ENCODE data around the gene ADAMTS9.
"Not testable (repeated sequence)": the region's sequence is repeated elsewhere in the genome, so short reads cannot be mapped to it uniquely, and the experiment has no call there.

The ADAMTS9 gene

DNA sequence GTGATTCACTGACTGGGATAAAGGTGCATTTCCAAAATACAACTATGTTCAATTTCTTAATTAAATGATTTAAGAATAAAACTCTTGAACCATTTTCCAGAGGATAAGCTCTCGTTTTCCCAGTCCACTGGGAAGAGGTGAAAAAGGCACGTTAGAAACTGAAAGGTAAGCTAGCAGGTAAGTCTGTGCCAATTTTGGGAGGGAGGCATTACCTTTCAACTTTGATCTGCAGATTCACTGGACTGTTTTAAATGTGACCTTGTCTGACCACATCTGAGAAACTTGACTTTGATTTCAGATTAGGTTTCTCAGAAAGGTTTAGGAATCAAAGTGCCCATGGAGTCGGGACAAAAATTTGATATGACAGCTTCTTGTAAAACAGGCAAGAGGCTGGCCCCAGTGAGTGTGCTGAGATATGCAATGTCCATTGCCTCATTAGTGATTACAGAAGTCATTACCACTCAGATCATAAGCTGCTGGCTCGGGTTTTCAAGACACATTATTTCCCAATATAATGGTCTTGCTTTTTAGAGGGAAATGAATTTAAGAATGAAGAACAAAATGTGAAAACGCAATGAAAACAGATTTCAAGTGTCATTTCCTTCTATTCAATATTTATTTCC lies 118.8 kb downstream of the ADAMTS9 start:
- DNase-seq: no peak

DNA sequence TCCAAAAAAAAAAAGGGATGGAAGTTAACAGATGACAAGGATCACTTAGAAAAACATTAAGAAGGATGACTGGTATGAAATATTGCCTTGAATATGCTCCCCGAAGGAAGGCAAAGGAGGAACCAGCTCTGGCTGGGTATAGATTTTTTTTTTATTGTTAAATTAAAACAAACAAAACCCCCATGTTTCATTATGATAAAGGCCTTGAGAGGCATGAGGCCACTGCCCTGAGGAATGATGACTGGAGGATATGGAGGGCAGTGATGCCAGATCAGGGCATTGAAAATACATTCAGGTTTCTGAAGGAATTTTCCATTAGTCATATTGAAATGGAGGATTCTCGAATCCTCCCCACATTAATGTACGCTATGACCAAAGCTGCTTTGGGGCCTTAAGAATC lies 120.9 kb downstream of the ADAMTS9 start:
- DNase-seq: no peak

DNA sequence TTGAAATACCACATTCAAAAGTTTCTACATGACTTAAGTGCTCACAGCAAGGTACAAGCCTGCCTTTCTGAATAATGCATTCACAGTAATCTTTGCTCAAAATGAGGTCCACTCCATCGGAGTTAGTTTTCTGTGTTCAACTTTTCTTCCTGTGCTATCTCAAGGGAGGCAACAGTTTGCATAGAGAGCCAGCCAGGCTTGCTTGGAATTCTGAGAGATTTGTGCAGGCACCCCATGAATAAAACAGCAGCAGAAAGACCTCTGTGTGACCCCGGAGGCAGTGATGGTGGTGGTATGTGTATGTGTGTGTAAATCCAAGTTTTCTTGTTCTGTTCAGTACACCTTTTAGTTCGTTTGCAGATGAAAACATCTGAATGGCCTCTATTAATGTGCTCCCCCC lies 124.0 kb downstream of the ADAMTS9 start:
- no peak for DNase-seq

DNA sequence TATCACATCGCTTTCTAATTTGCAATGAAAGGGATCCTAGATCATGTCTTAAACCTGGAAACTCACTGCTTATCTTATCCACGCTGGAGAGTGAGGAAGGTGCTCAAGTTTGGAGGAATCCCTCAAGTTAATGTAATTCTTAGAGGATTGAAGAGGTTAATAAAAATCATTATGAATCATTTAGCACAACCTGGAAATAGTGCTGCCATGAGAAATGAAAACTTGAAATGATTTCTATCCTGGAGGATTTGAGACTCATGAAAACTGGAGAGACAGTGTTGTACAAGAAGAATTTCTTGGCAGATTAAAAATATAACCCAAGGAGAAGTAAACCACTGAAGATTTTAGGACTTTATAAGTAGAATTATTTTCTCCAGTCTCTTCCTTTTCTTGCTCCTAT lies 125.9 kb downstream of the ADAMTS9 start:
- no peak for DNase-seq

DNA sequence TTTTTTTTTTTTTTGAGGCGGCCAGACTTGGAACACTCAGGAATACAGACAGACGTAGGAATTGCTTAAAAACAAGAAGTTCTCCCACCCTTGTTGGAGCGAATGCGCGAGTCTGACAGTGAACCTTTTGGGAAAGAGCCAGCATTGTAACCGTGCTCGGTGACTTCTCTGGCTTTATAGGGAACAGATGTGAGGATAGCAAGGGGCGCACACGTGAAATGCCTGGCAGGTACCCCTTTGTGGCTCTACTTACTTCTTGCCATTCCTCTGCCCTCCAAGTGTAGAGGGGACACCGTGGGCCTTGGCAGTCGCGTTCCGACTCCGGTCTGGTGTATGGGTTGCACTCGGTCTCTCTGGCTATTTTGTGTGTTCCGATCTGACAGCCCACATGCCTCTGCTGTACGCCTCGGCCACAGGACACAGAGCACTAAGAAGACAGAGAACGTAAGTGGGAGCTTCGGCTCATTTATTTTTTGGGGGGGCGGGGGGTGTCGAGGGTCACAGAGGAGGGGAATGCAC lies 126.4 kb downstream of the ADAMTS9 start:
- DNase-seq: no peak

DNA sequence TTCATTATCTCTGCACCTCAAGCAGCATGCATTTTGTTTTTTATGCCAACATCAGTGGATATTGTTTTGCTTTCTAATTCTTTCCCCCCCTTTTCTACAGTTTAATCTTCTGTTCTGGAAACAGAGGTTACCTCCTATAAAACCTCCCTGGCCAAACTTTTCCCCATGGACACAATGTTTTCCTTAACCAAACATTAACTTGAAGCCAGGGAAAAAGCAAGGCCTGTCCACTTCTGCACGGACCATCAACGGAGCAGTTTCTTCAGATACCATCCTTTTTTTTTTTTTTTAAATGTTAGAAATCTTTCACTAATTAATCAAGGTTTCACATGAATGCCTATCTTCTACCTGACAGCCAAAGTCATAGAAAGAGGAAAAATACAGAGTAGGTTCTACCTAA lies 127.0 kb downstream of the ADAMTS9 start:
- no peak for DNase-seq

DNA sequence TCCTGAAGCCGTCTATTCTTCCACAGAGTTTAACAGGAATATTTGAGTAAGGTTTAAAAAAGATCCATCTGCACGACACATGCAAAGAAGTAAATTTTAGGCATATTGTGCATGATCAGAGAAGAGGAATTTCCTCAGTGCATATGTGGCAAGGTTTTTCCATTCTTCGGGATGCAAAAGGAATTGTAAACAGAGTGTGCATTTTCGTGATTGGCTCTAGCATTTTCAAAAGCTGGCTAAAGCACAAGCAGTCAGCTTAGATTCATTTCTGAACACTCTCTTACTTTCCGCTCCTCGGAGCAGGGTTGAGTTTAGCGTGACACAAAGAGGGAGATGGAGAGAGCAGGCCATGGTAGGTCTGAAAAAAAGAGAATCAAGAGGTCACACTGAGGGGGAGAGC lies 128.2 kb downstream of the ADAMTS9 start:
- DNase-seq: no peak

DNA sequence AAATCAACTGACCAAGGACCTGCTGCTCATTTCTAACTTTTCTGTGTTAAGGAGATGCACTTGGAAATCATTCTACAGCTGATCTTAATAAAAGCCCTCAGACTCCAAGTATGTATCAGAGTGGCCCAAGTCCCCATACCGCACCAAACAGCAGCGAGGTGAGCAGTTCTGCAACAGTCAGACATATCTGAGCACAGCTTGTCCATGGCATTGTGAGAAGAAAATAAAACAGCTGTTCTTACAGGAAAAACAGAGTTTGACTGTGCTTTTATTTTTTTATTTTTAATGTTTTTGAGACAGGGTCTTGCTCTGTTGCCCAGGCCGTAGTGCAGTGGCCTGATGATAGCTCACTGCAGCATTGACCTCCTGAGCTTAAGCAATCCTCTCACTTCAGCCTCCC lies 131.8 kb downstream of the ADAMTS9 start:
- no peak for DNase-seq

DNA sequence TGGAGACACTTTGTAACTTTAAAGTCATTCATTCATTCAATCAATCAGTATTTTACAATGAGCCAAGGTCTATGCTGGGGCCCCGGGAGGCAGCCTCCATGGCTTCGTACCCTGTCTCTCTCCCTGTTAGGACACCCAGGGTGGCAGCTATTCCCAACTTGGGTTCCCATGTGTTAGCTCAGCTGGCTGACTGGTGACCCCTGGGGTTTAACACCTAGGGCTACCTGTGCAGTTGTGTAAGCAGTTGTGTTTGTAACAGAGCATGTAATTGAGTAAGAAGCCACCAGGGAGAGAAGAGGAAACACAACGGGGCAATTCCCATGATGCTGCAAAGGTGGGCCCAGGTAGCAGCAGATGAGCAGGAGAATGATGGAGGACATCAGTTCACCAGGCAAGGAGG lies 132.4 kb downstream of the ADAMTS9 start:
- DNase-seq: no peak

DNA sequence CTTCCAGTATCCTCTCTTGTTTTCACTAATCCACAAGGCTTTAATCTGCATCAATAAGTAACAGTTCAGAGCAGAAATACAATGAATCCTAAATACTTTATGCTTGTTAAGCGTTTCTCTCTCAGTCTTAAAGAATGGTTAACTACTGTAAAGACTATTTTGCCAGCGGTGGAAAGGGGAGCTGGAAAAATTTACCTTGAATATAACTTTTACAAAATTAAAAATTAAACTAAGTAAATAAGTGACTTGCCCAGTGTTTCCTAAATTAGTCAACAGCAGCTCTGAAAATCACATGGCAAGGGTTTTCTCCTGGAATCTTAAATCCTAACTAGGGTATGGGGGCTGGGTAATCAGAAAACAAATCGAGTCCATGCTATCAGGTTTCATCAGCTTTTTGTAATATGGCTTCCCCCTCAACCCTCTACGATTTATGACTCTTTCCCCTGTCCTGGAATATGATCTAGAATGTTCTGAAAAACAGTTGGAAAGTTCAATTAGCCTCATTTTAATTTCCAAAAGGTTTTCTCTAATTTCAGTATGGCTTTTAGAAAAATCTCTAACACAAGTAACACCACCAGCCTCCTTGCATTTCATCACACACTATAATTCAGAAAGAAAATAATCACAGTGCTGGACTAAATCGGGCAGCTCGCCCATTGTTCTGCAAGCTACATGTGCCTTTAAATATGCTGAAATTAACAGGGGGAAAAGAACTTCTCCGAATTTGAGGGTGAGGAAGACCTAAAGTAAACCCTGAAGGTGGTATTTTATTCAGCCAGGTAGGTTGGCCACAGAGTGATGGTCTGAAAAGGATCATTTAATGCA lies 133.5 kb downstream of the ADAMTS9 start:
- no peak for DNase-seq

DNA sequence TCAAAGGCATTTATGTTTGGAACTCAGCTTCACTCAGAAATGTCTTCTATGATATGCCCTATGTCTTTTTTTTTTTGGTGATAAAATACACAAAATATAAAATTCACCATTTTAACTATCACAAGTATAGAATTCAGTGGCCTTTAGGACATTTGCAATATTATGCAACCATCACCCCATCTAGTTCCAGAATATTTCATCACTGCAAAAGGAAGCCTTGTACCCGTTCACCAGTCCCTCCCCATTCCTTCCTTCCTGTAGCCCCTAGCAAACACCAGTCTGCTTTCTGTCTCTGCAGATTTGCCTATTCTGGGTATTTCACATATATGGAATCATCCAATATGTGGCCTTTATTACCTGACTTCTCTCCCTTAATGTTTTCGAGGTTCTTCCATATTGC lies 134.8 kb downstream of the ADAMTS9 start:
- no peak for DNase-seq

DNA sequence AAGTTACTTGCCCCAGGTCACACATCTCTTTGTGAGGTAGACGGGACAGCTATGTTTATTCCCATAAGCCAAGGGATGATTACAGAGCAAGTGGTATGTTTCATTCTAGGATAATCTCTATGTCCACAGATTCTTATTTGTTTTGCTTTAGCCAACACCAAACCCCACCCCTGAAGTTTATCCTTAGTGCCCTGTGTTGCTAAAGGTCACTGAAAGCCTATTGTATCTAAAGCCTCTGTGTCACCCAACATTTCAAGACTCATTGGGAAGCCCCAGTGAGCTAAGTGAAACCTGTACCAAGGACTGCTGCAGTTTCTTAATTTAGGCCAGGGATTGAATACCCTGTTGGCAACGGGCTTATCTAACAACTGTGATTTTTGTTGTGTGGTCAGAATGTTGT lies 135.6 kb downstream of the ADAMTS9 start:
- no peak for DNase-seq

DNA sequence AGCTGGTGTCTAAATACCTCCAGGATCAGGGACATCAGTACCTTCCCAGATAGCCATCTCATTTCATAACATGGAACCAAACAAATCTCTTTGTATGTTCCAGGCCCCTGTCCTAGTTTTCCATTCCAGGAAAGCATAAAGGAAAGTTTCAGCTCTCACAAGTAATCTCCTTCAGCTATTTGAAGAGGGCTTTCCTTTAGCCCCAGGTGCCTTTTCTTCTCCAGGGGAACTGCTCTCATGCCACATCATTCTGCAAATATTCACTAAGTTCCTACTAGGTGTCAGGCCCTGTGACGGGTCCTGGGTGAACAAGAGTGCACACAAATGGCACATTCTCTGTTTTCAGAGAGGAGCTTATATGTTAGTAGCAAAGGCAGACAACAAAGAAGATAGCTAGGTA lies 136.1 kb downstream of the ADAMTS9 start:
- peak; percentile 62 for DNase-seq

DNA sequence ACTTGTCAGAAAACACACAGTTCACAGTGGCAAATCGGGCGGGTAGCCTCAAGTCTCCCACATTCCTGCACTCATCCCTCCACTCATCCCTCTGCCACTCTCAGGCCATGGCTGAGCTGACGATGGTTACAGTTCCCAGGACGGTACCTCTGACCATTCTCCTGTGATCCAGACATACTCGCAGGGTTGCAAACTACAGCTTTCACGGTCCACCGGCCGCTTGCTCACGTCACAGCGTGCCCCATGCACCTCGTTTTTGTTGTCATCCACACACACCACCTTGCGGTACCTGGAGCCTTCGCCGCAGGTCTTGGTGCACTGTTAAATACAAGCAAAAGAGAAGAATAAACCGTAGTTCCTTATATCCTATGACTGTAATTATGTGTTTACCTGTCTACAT lies 137.1 kb downstream of the ADAMTS9 start:
- no peak for DNase-seq

DNA sequence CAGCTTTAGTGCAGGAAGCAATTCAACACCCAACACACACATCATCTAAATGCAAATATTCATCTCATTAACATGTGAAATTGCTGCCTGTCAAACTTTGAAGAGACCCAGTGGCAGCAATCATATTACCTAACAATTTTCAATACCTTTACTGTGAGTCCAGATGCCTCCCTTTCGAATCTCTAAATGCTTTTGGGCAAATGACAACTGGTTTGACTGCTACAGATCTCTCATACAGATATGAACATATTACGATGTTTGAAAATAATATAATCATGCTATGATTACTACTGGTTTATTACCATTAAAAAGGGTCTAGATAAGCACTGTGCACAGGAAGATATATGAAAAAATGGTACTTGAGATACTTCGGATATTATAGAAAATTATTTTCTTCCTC lies 137.9 kb downstream of the ADAMTS9 start:
- DNase-seq: no peak

DNA sequence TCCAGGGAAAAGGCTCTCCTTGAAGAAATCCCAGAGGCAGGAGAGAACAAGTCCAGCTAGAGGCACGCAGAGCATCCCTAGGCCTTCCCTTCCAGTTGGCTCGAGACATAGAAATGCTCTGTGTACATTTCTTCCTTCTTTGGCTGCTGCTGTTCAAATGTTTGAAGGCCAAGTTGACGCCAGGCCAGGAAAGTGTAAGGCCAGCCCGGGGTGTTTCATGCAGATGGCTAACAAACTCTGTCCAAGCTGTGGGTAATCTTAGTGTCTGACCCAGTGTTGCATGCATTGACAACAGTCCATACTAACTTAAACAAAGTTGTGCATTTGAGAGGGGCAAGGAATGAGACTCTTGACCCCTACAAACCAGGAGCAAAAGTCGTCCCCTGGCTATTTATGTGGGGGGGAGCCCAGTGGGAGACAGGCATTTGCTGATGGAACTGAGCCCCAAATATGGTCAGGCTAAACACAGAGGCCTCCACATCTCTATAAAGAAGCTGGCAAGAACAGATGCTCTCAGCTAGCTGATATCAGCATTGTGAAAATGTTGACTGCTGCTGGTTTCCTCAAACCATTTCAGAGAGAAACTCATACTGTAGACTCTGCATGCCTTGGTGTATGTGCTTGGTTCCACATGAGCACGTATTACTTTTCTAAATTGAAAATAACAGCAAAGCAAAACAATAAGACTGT lies 139.5 kb downstream of the ADAMTS9 start:
- DNase-seq: no peak

DNA sequence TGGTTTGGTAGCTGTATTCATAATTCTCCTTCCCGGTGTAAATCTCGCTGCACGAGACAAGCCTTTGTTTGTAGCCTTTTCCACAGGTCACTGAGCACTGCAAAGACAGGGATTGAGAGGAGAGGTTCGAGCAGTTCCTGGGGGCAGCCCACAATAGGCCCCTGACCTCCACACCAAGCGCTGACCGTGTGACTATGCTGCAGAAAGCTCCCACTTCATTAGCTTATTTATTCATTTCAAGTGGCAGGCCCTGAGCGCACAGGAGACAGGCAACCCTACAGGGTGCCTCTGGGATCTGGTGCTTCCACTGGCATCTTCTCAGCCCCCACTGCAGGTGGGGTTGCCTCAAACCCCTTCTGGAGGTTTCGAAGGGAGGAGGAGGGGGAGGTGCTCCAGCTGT lies 140.9 kb downstream of the ADAMTS9 start:
- DNase-seq: no peak

DNA sequence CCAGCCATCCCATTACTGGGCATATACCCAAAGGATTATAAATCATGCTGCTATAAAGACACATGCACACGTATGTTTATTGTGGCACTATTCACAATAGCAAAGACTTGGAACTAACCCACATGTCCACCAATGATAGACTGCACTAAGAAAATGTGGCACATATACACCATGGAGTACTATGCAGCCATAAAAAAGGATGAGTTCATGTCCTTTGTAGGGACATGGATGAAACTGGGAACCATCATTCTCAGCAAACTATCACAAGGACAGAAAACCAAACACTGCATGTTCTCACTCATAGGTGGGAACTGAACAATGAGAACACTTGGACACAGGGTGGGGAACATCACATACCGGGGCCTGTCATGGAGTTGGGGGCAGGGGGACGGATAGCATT lies 142.6 kb downstream of the ADAMTS9 start:
- DNase-seq: not testable (repeated sequence)

DNA sequence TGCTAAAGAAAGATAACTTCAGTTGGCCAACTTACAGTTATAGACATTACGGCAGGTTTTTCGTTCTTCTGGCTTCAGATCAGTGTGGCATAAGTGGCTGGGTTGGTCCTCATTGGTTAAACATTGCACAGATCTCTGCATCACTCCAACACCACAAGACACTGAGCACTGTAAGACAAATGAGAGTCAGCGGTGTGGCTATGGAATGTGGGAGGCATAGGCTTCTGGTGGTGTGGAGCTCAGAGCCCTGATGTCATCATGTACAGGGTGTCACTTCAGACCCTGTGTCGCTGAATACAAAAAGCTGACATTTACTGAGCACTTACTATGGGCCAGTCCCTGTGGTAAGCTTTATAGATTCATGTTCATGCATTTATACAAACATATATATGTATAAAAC lies 146.0 kb downstream of the ADAMTS9 start:
- no peak for DNase-seq

DNA sequence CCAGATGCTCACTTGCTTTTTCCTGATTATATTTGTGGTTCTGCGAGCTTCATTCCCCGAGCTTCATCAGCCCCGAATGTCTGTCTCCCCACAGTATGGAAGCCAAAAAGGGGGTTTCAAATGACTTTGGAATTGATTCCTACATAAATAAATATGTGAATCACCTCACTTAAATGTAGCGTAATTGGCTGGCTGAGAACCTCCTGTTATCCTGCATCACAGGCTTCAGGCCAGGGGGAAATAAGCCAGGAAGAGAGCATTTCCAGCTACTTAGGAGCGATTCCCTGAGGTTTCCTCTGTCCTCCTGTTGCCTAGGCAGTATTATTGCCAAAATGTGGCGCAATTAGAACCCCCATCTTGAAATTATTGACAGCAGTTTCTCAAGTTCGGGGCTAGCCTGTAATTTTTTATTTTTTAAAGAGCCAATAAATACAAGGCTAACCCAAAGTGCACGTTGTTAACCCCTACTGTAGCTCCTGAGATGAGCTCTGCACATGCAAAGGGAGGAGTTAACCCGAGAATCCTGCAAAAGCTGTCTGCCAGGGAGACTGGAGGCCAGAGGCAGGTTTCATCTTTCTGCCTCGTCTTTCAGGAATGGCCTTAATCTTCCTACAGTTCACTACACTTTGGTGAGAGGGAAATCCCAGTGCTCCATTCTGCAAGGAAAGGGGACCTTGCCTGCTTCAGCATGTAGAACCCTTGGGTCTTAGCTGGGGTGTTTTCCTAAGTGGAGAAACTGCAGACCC lies 148.2 kb downstream of the ADAMTS9 start:
- no peak for DNase-seq

DNA sequence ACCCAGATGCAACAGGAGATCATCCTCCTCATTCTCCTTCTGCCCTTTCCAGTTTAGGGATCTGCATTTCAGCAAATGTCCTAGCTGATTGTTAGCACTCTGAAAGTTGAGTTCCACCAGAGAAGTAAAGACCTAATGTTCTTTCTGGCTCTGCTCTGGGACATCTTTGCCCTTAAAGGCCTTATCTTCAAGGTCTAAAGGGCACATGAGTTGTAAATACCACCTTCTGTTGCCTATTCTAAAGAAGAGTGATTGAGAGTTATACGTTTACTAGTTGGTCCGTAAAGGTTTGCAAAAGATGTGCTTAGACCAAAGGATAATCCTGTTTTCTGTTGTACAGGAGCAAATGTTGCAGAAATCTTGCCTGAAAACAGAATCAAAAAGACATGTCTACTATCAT lies 151.6 kb downstream of the ADAMTS9 start:
- DNase-seq: no peak

DNA sequence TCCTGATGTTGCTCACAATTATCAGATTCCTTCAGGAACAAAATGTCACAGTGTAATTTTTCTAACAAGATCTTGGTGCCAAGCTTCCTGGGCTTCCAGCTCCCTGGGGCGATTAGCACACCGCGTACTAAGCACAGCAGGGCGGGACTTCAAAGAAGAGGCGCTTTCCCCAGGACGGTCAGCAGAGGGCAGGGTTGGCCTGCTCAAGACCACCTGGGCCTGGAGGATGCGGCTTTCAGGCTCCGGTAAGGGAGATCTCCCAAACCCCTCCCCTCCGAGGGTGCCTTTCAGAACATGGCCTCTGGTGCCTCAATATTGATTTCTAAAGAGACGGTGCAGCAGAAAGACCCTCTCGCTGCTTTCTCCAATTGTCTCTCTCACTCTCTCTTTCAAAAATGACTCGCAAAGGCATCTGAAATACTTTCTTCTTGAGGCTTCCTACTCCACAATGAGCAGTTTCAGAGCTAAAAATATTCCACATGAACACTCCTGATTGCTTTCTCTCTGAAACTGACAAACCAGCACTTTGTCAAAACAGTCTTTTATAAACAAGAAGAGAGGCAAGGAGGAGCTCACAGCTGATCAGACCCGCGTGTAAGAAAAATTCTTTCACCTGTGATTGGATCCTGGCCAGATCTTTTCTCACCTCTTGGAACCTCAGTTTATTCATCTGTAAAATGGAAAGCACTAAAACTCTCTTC lies 154.0 kb downstream of the ADAMTS9 start:
- DNase-seq: peak; percentile 94

Data from islet precursor cell (in vitro differentiated cells).